LNCAP (cell line): Measurements from ENCODE around the gene CYTH1.

ENCODE experiments used
- CTCF ChIP-seq: fragments of 450-650 bp; IDR thresholded peaks from 2 replicates; pipeline ENCODE4 v1.5.1; 2017; ENCODE audit warnings: mild to moderate bottlenecking

Gene CYTH1

GRCh38 chr17:78774453-78774852, 7.6 kb downstream of the CYTH1 start:
- no peak for TF ChIP-seq CTCF

GRCh38 chr17:78771758-78772382, 10.2 kb downstream of the CYTH1 start:
- no peak for TF ChIP-seq CTCF

- no peak for TF ChIP-seq CTCF
These were observed 12.8 kb downstream of the CYTH1 start for GRCh38 chr17:78769196-78769773.

GRCh38 chr17:78767806-78768205, 14.3 kb downstream of the CYTH1 start:
- TF ChIP-seq CTCF, result no peak

GRCh38 chr17:78766743-78767294, 15.3 kb downstream of the CYTH1 start:
- no peak for TF ChIP-seq CTCF

GRCh38 chr17:78766225-78766624, 15.8 kb downstream of the CYTH1 start:
- TF ChIP-seq CTCF, result no peak

- TF ChIP-seq CTCF, result no peak
These were observed 16.3 kb downstream of the CYTH1 start for GRCh38 chr17:78765821-78766220.
